NT2/D1 (cell line): ENCODE data around the gene PIGP.

Source experiments
- DNase-seq: peaks from one replicate; pipeline ENCODE4 v3.0.0-alpha.2; 2011; ENCODE audit warnings: low read depth, low spot score
- H3K27me3 ChIP-seq: 2 replicates; pipeline ENCODE4 v1.6.0; 2011; ENCODE audit warnings: mild to moderate bottlenecking; ENCODE audit not compliant: insufficient read length, insufficient read depth
- H3K36me3 ChIP-seq: 2 replicates; pipeline ENCODE4 v1.6.1; 2011; ENCODE audit warnings: mild to moderate bottlenecking, low read length, mixed read lengths; ENCODE audit not compliant: insufficient read depth, insufficient read length
- H3K4me1 ChIP-seq: 2 replicates; pipeline ENCODE4 v1.5.1; 2011; ENCODE audit not compliant: insufficient read depth, insufficient read length
- H3K4me3 ChIP-seq: 2 replicates; pipeline ENCODE4 v1.5.1; 2011; ENCODE audit warnings: low read depth; ENCODE audit not compliant: insufficient read length
- H3K9ac ChIP-seq: 2 replicates; pipeline ENCODE4 v1.6.0; 2011; ENCODE audit warnings: low read depth; ENCODE audit not compliant: insufficient read length
- H3K9me3 ChIP-seq: 2 replicates; pipeline ENCODE4 v1.5.1; 2011; ENCODE audit warnings: mild to moderate bottlenecking, low read length; ENCODE audit not compliant: insufficient read depth
- SUZ12 ChIP-seq: IDR thresholded peaks from 2 replicates; pipeline ENCODE4 v1.6.1; 2011; ENCODE audit not compliant: insufficient read length, insufficient read depth; ENCODE audit errors: extremely low read depth
- YY1 ChIP-seq: IDR thresholded peaks from 2 replicates; pipeline ENCODE4 v1.6.1; 2011; ENCODE audit not compliant: insufficient read length, insufficient read depth
- ZNF274 ChIP-seq: IDR thresholded peaks from 2 replicates; pipeline ENCODE4 v1.6.1; 2011; ENCODE audit warnings: mild to moderate bottlenecking, low read depth, low read length

PIGP gene

GRCh38 chr21:37030864-37031263, 42.0 kb downstream of the PIGP start:
- no peak for TF ChIP-seq YY1
- no peak for TF ChIP-seq ZNF274
- no peak for TF ChIP-seq SUZ12

DNA sequence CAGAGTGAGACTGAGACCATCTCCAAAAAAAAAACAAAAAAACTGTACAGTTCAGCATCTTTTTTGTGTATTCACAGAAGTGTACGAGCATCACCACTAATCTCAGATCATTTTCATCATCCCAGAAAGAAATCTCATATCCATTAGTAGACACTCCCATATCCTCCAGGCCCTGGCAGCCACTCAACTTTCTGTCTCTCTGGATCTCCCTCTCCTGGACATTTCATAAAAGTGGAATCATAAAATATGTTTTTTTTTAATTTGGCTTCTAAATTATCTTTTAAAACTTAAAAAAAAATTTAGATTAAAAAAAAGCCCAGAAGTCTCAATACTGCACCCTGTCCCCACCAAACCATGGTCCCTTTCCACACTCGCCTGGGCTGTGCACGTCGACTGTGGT, 44.3 kb downstream of the PIGP start:
- Histone ChIP-seq H3K9ac (no peak overlapping the region), H3K9me3 (no peaks in the 10 kb centered on the region), H3K4me3 (no peak overlapping the region), H3K36me3 (no peaks in the 10 kb centered on the region), H3K27me3 (no peaks in the 10 kb centered on the region), H3K4me1 (no peaks in the 10 kb centered on the region)
- TF ChIP-seq ZNF274 = no peak
- TF ChIP-seq SUZ12 = no peak
- TF ChIP-seq YY1 = no peak
- no peak for DNase-seq

More at GRCh38 chr21:37030864-37031263, 42.0 kb downstream of the PIGP start:
- H3K9me3 ChIP-seq = no peaks in the 10 kb centered on the region
- no peak overlapping the region for H3K9ac ChIP-seq
- no peaks in the 10 kb centered on the region for H3K27me3 ChIP-seq
- DNase-seq = no peak
- no peak overlapping the region for H3K4me3 ChIP-seq
- no peaks in the 10 kb centered on the region for H3K4me1 ChIP-seq
- H3K36me3 ChIP-seq = no peaks in the 10 kb centered on the region

GRCh38 chr21:37026499-37026898, 46.4 kb downstream of the PIGP start:
- Histone ChIP-seq H3K4me1 (no peaks in the 10 kb centered on the region), H3K27me3 (no peaks in the 10 kb centered on the region), H3K9me3 (no peaks in the 10 kb centered on the region), H3K9ac (no peak overlapping the region), H3K4me3 (no peak overlapping the region), H3K36me3 (no peaks in the 10 kb centered on the region)
- no peak for TF ChIP-seq SUZ12
- no peak for TF ChIP-seq ZNF274
- no peak for TF ChIP-seq YY1
- DNase-seq = no peak

DNA sequence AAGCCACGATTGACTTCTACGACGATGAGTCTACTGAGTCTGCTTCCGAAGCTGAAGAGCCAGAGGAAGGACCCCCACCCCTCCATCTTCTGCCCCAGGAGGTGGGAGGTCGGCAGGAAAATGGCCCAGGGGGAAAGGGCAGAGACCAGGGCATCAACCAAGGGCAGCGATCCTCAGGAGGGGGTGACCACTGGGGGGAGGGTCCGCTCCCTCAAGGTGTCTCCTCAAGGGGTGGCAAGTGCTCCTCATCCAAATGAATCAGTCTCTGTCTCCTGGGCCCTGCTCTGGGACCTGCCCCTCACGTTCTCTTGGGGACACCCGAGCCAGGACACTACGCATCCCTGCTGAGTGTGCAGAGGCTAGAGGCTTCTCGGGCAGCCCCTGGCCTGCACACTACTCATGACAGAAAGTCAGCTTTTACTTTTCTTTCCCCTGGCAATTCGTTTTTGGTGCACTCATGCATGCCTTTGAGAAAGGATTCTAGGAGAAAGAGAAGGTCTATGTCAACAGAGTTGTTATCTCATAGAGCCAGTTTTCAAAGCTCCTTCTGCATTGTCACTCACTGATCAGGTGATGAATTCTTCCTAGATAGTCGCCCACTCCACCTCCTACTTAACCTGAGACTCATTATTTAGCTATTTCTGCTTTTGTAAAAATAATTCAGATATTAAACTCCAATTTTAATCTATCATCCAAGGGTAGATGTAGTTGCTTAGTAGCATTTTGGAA, 54.8 kb downstream of the PIGP start:
- Histone ChIP-seq H3K4me1 (no peaks in the 10 kb centered on the region), H3K4me3 (no peak overlapping the region), H3K36me3 (no peaks in the 10 kb centered on the region), H3K27me3 (no peaks in the 10 kb centered on the region), H3K9ac (no peak overlapping the region), H3K9me3 (no peaks in the 10 kb centered on the region)
- no peak for DNase-seq
- TF ChIP-seq SUZ12 (no peak), YY1 (no peak), ZNF274 (no peak)
